HG03460 (cell line): ENCODE measurements around the gene FBXO47.

Experiments
- ATAC-seq: cut with Tn5 transposase; IDR thresholded peaks from one replicate; pipeline ENCODE4 v1.9.1; 2021; ENCODE audit not compliant: unreplicated experiment

FBXO47 gene

DNA sequence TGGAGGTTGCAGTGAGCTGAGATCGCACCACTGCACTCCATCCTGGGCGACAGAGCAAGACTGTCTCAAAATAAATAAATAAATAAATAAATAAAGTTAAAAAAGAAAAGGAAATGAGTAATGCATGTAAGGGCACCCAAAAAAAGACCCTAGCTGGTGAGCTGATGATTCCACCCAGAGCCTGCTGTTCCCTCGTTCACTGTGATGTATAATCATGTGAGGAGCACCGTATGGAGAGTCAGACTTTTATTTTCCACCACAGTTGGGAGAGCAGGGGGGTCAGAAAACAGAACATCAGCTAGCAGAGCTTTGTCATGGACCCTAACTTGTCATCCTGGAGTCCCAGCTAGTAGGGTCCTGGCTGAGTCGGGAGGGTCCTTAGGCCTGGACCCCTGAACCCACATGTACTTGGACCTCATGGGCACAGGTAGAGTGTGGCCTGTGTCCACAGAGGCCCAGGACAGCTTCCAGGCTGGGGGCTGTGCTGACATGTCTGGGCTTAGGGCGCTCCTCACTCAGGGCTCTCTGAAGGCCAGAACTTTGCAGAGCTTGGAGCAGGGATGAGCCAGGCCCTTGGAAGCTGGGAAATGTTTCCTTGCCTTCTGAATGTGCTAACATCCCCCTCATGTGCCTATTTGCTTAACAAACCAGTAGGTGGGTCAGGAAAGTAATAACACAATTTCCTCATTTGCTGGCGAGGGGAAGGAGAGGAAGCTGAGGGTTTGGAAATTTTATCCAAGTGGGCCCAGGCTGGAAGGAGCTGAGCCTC, 60.6 kb downstream of the FBXO47 start:
- ATAC-seq: no peak

DNA sequence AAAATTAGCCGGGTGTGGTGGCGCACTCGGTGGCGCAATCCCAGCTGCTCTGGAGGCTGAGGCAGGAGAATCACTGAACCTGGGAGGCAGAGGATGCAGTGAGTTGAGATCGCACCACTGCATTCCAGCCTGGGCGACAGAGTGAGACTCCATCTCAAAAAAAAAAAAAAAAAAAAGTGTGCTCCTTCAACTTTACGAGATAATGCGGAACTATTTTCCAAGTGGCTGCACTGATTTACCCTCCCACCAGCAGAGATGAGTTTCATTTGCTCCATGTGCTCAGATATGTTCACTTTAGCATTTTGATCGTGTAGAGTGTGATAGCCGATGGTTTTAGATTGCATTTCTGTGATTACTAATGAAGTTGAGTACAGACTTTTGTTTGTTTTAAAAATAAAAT, 61.8 kb downstream of the FBXO47 start:
- ATAC-seq: no peak

DNA sequence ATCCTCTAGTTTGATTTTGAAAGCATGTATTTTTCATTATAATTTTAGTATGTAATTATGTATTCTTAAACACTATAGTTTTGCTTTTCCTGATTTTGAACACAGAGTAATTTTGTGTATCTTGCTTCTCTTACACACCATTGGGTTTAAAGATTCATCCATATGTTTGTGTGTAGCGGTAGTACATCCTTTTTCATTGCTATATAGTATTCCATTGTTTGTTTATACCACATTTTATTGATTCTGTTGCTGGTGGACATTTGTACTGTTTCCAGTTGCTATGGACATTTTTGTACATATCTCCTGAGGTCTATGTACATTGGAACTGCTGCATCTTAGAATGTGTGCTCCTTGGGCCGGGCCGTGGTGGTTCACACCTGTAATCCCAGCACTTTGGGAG, 62.3 kb downstream of the FBXO47 start:
- ATAC-seq: no peak

DNA sequence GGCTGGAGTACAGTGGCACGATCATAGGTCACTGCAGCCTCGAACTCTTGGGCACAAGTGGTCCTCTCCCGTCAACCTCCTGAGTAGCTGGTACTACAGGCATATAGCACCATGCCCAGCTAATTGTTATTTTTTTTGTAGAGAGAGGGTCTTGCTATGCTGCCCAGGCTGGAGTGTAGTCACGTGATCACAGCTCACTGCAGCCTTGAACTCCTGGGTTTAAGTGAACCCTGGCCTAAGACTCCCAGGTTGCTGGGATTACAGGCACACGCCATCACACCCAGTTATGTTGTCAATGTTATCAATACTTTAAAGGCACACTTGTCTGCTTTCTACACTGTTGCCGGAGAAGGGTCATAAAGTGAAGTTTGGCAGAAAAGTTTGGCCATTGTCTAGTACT, 63.8 kb downstream of the FBXO47 start:
- ATAC-seq: no peak

DNA sequence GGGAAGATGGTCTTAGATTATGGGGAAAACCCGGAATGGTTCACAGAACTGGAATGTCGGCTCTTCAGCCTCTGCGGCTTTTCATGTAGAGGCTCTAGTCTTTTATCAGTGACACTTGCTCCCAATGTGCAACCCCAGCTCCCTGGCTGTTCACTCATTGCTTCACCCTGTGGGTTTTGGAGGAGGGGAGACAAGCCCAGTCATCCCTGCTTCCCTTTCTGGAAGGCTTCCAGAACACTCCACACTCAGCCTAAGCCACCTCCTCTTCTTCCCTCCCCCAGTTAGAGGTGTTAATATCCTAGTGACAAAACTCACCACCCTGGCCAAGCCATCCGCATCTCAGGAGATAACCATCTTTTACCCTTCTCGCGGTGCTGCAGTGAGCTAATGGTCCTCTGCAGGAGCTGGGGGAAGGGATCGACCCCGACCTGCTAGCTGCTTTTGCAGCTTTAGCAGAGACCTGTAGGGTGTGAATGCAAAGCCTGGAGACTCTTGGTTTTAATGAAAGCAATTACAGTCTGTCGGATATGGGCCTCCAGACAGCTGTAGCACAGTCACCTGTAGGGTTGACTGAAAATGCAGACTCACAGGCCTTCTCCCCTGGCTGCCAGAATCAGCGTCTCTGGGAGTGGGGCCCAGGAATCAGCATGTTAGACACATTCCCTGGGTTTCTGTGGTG, 66.1 kb downstream of the FBXO47 start:
- no peak for ATAC-seq

DNA sequence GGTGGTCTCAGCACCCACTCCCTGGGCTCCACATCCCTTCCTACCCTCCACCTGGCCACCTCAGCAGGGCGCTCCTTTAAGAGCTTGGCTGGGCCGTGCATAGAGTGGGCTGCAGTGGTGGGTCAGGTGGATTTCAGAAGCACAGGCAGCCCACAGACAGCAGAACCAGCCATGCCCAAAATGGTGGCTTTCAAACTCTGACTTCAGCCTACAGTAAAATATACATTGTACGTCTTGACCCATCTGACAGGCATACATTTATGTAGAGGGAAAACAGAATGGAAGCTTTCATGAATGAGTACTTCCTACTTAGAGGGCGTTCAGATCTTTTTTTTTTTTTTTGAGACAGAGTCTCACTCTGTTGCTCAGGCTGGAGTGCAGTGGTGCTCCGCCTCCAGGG, 67.8 kb downstream of the FBXO47 start:
- ATAC-seq: no peak

DNA sequence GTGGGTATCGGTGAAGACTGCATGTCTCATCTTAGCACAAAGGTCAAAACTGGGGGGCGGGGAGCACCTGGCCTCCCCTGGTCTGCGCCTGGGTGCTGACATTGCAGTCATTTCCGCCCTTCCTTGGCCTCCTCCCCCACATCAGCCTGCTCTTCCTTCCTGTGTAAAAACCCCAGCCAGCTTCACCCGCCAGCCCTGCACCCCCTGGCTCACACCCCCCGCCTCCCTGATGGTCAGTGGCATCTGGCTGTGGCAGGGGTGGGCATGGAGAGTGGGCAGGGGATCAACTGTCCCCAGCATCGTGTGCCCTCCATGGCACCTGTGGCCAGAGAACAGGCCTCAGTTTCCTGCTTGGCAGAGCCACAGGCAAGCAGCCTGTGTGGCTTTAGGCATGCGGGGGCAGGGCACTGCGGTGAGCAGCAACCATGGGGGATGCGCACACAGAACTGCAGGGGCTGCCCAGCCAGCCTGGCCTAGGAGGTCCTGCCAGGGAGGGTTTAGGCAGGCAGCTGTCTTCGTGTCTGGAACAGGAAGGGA, 68.3 kb downstream of the FBXO47 start:
- peak; percentile 80 for ATAC-seq

DNA sequence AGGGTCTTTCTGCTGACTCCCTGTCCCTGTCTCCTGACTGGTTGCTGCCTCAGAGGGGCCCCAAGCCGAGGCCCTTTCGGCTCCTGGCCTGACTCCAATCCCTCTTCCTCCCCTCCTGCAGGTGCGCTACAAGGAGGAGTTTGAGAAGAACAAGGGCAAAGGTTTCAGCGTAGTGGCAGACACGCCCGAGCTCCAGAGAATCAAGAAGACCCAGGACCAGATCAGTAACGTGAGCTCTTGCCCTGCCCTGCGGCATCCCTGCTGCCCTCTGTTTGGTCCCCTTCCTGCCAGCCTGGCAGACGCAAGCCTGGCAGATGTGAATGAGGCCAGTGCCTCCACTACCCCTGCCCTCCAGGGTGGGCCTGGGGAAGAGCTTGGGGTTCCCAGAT, 68.9 kb downstream of the FBXO47 start:
- peak; percentile 8 for ATAC-seq

DNA sequence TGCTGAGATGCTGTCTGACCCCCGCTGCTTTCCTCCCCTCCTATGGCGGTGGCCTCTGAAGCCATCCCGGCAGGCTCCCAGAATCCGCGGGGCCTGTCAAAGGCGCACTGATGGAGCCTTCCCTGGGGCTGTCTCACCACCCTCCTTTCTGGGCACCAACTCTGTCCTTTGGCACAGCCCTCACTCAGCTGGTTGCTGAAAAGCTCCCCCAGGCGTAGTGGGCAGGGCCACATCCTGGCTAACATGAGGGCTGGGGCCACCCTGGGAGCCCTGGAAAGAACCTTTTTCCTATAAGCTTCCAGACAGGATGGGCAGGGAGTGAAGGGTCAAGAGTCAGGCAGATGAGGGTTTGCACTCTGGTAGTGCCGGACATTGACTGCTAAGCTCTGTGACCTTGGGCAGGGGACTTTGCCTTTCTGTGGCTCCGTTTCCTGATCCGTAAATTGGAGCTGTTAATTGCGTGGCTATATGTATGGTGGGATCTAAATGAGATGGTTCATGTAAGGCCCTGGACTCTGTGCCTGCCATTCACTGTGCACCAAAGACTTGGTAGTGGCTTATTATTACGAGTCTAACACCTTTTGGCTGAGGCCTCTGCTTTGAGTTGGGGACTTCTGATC, 69.4 kb downstream of the FBXO47 start:
- ATAC-seq: no peak

DNA sequence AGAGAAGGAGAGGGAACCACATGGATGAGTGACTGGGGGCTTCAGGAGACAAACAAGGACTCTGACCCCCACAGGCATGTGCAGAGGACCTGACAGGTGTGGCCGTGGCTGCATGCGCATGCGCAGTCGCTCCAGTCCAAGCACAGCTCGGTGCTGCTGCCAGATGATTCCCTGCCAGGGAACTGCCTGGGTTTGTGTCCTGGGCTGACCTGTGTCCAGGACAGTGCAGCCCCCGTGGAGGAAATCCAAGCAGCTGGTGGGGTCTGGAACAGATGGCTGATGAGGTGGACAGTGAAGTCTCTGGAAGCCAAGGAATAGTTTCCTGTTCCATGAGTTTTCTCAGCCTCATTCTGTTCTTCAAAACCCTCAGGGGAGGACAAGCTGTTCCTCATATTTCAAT, 70.0 kb downstream of the FBXO47 start:
- ATAC-seq: no peak

DNA sequence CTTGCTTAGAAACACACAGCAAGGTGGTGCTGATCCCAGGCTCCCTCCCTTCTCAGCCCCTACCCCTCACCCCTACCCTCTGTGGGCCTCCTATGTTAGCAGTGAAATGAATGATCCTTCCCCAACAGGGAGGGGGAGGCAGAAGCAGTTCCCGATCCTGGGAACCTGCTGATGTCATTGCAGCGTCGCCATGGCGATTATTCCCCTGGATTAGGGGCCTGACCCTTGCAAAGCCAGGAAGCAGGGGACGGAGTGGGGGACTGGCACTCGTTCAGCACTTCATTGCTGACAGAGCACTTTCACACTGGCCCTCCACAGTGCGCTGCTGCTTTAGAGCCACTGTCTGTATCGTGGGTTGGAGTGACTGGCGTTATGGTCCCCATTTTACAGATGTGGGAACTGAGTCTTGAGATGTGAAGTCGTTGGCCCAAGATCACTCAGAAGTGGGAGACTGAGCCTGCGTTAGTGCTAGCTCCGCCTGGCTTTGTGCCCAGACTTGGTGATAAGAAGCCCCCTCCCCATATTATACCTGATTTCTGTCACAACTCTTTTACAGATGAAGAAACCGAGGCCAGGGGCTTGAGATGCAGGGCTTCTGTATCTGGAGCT, 70.8 kb downstream of the FBXO47 start:
- no peak for ATAC-seq

DNA sequence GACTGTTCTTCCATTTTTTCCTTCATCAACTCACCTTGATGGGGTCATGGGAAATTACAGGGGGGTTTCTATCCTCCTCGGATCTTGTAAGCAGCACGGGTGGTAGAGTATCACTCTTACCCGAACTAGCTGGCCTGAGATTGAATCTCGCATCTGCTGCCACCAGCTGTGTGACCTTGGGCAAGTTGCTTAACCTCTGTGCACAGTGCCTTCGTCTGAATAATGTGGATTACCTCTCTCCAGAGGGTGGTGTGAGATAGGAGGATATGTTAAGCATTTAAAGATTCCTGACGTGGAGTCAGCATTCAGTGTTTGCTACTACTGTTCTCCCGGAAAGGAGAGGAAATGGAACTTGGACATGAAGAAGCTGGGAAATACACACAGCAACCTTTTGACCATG, 72.9 kb downstream of the FBXO47 start:
- ATAC-seq: no peak

DNA sequence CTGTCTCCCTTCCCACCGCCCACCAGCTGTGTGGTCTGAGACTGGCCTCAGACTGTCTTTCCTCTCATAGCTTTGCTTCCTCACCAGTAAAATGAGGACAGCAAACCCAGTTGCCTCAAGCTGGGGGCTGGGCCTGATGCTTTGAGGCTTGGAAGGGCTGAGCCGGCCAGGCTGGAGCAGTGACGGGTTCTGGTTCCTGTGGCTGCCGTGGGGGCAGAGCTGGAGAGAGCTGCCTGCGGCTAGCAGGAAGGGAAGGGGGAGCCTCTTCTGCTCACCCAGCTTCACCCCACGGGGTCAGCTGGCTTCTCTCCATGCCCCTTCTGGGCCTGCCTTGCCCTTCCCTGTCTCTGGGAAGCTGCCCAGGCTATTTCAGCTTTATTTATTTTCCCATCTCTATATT, 73.6 kb downstream of the FBXO47 start:
- no peak for ATAC-seq

DNA sequence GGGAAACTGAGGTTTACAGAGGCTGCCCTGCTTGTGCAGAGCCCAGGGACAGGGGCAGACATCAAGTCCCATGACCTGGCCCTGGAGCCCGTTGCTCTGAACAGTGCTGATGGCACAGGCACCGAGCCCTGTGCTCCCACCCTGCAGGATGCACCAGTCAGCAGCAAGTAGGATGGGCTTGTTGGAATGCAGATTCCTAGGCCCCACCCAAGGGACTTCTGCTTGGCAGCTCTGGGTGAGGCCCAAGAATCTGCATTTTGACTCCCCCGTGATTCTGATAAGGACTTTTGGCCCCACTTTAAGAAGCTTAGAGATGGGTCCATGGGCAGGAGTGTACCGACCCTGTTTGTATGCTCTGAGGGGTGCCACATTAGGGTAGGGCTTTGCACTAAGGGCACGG, 74.1 kb downstream of the FBXO47 start:
- ATAC-seq: no peak

DNA sequence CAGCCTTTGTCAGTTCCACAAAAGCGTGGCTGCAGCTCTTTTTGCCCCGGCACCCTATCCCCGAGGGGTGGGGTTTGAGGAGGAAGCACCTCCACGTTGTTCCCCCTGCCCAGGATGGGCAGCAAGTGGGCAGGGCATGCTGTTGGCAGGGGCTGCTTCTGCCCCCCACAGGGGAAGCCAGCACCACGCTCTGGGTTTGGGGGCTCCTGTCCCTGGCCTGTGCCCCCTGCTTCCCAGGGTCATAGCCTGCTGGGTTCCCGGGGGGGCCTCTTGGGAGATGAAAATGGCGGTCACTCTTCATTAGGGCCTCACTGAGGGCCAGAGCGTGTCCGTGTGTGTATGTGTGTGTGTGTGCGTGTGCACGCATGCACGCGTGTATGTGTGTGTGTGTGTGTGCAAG, 74.6 kb downstream of the FBXO47 start:
- ATAC-seq: no peak

DNA sequence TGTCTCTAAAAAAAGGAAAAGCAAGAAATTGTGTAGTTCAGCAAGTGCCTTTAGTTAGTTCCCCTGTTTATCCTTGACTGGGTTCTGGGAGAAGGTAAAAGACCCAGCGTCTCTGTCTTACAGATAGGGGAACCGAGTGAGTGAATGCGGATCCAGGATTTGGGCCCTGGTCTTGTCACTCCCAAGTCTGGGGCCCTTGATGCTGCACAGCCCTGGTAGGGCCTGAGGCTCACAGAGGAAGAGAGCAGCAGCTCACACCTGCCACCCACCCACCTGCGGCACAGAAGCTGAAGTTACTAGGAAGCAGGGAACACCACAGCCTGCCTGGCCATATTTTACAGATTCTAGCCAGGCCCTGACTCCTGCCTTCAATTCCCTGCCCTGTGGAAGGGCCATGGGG, 75.1 kb downstream of the FBXO47 start:
- ATAC-seq: no peak

DNA sequence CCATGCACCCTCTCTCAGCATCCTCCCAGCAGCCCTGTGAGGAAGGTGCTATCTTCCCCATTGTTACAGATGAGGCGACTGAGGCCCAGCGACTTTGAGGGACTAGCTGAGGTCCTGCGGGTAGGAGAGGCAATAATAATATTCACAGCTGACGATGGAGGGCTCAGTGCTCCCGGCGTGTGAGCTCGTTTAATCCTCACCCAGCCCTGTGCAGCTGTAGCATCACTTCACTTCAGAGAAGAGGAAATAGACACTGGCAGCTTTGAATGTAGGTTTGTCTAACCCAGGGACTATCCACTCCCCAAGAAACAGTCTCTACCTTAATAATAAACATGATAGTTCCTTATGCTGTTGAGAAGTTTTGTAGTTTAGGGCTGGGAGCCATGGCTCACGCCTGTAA, 75.8 kb downstream of the FBXO47 start:
- ATAC-seq: no peak

DNA sequence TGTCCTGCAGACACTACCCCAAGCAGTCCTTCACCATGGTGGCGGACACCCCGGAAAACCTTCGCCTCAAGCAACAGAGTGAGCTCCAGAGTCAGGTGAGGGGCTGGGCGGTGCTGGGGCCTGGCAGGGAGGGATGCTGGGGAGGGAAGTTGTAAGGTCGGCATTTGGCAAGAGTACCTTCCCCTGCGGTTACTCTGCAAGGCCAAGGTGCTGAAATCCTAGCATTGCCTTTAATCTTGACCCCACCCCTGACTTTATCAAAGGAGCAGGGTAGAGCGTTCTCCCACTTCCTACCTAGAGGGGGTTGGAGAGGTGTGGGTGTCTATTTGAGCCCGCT, 76.8 kb downstream of the FBXO47 start:
- no peak for ATAC-seq

DNA sequence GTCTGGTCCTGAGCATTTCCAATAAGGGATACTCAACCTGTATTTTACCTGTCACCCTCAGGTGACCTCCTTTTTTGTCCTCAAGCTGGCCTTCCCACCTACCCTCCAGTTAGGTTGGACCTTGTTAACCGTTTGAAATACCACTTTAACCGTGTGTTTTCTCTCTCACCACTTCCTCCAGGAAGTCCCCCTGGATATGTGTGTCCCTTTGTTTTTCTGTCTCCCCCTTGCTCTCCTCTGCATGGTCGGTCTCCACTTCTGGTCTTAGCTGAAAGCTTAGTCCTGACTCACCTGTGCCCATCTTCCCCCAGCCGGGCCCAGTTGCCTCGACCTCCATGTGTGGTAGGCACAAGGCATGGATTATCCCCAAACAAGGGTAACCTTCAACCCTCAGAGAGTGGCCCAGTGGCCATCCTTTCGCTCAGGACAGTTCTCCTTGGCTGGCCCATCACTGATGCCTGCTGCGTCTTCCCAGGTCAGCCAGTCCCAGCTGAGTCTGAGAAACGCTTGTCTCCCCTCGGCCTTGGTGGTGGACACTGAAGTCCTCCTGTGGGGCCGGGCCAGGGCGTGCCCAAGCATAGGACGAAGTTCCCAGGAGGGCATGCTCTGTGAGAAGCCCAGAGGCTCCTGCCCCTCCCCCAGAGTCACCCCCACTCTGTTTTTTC, 77.3 kb downstream of the FBXO47 start:
- no peak for ATAC-seq

DNA sequence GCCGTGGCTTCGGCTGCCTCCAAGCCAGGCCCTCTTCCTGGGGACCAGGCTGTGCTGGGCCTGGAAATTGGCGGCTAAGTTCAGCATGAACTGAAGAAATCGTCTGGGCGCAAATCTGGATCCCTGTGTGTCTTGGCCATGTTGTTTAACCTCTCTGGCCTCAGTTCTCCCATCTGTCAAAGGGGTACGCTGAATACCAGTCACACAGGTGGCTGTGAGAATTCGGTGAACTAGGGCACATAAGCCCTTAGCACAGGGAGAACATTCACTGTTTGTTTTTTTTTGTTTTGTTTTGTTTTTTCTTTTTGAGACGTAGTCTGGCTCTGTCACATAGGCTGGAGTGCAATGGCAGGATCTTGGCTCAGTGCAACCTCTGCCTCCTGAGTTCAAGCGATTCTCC, 78.4 kb downstream of the FBXO47 start:
- ATAC-seq: no peak

DNA sequence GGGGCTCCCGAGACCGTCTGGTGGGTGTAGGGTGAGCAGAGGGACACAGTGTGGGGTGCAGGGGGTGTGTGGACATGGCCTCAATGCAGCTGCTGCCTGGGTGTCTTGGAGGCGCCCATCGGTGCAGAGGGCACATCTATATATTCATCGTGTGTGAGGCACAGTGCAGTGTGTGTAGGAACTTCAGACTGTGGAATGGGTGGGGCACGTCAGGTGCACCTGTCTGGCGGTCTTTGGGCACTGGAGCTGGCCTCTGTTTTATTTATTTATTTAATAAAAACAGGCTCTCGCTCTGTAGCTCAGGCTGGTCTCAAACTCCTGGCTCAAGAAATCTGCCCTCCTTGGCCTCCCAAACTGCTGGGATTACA, 80.6 kb downstream of the FBXO47 start:
- no peak for ATAC-seq
